Smooth muscle cell (in vitro differentiated cells): ENCODE measurements around the gene UNC13C. TPM values are rescaled to one million over a fixed set of nuclear protein-coding genes. Genes with fewer than 3 reads are reported as not detected.

ENCODE experiments used
- DNase-seq: peaks from one replicate; lab custom pipeline; 2025; ENCODE audit not compliant: unreplicated experiment; lab: John Stamatoyannopoulos, UW
- H2AFZ ChIP-seq: fragments of 200-600 bp; sonication (generic); 2 replicates; pipeline ENCODE4 v1.6.0; 2016; ENCODE audit warnings: antibody characterized with exemption, low read depth, mild to moderate bottlenecking
- H3F3A ChIP-seq: fragments of 200-600 bp; sonication (generic); 2 replicates; pipeline ENCODE4 v1.6.0; 2017; ENCODE audit warnings: antibody characterized with exemption, low read depth
- H3K27ac ChIP-seq: fragments of 200-600 bp; sonication (generic); 2 replicates; pipeline ENCODE4 v1.5.1; 2016; ENCODE audit warnings: low read depth, mild to moderate bottlenecking
- H3K27me3 ChIP-seq: fragments of 200-600 bp; sonication (generic); 2 replicates; pipeline ENCODE4 v1.6.1; 2016; ENCODE audit warnings: low read depth, mild to moderate bottlenecking
- H3K36me3 ChIP-seq: fragments of 200-600 bp; sonication (generic); 2 replicates; pipeline ENCODE4 v1.5.1; 2016; ENCODE audit warnings: low read depth
- H3K4me1 ChIP-seq: fragments of 200-600 bp; sonication (generic); 2 replicates; pipeline ENCODE4 v1.5.1; 2016; ENCODE audit warnings: low read depth
- H3K4me2 ChIP-seq: fragments of 200-600 bp; sonication (generic); 2 replicates; pipeline ENCODE4 v1.6.0; 2016; ENCODE audit warnings: mild to moderate bottlenecking
- H3K4me3 ChIP-seq: fragments of 200-600 bp; sonication (generic); 2 replicates; pipeline ENCODE4 v1.5.1; 2016; ENCODE audit warnings: mild to moderate bottlenecking
- H3K79me2 ChIP-seq: fragments of 200-600 bp; sonication (generic); 2 replicates; pipeline ENCODE4 v1.6.0; 2016; ENCODE audit warnings: low read depth, mild to moderate bottlenecking
- H3K9ac ChIP-seq: fragments of 200-600 bp; sonication (generic); 2 replicates; pipeline ENCODE4 v1.6.0; 2016; ENCODE audit warnings: low read depth
- H3K9me3 ChIP-seq: fragments of 200-600 bp; sonication (generic); replicated peaks from 2 replicates; pipeline ENCODE4 v1.5.1; 2016; ENCODE audit warnings: low read depth
- H4K20me1 ChIP-seq: fragments of 200-600 bp; sonication (generic); 2 replicates; pipeline ENCODE4 v1.6.0; 2016; ENCODE audit warnings: low read depth
- CTCF ChIP-seq: fragments of 200-600 bp; sonication (generic); IDR thresholded peaks from 2 replicates; pipeline ENCODE4 v1.5.1; 2017; ENCODE audit warnings: borderline replicate concordance, mild to moderate bottlenecking, antibody characterized with exemption; ENCODE audit not compliant: insufficient read depth, poor library complexity, severe bottlenecking
- WGBS: methylation state at CpG from one replicate; pipeline ENCODE4 v1.1.7; 2016; ENCODE audit warnings: low lambda C conversion rate; 5-methylcytosine and 5-hydroxymethylcytosine counted together
- polyA plus RNA-seq: library from polyadenylated mRNA; unstranded; fragments of >200 nt; fragmentation: Nextera tagmentation; extraction: Ambion mirVana; gene quantifications from 2 replicates; pipeline ENCODE4 v1.2.1, GENCODE V29; 2016
- total RNA-seq: library from RNA; depleted of rRNA; stranded (reverse); fragments of >200 nt; gene quantifications from 2 replicates; pipeline ENCODE4 v1.2.3, GENCODE V29; 2014

Gene UNC13C
- total and polyA plus RNA-seq, 2 experiments from 2014 or later: 0.85 to 4.0 TPM

GRCh38 chr15:54462511-54462913 is 484.3 kb downstream of the UNC13C start:
- H3K36me3 ChIP-seq: no peaks in the 10 kb centered on the region
- H3K9me3 ChIP-seq: peaks cover 7% of the 10 kb centered on the region
- no peak overlapping the region for H3K4me2 ChIP-seq
- 85% methylated on average over 17 of the region's 17 CpGs for WGBS
- no peaks in the 10 kb centered on the region for H4K20me1 ChIP-seq
- no peaks in the 10 kb centered on the region for H3K27me3 ChIP-seq
- no peaks in the 10 kb centered on the region for H3K4me1 ChIP-seq
- H3K27ac ChIP-seq: no peak overlapping the region
- H2AFZ ChIP-seq: no peak overlapping the region
- no peaks in the 10 kb centered on the region for H3K79me2 ChIP-seq
- DNase-seq: no peak
- no peak overlapping the region for H3K9ac ChIP-seq
- no peak overlapping the region for H3K4me3 ChIP-seq
- TF ChIP-seq CTCF: no peak
- H3F3A ChIP-seq: no peaks in the 10 kb centered on the region

- no peaks in the 10 kb centered on the region for H3F3A ChIP-seq
- H3K9ac ChIP-seq: no peak overlapping the region
- H2AFZ ChIP-seq: no peak overlapping the region
- TF ChIP-seq CTCF: no peak
- no peak for DNase-seq
- H4K20me1 ChIP-seq: no peaks in the 10 kb centered on the region
- no peaks in the 10 kb centered on the region for H3K79me2 ChIP-seq
- no peak overlapping the region for H3K27ac ChIP-seq
- H3K9me3 ChIP-seq: no peaks in the 10 kb centered on the region
- H3K36me3 ChIP-seq: no peaks in the 10 kb centered on the region
- no peak overlapping the region for H3K4me2 ChIP-seq
- no peaks in the 10 kb centered on the region for H3K4me1 ChIP-seq
- H3K4me3 ChIP-seq: no peak overlapping the region
- 78% methylated on average over 3 of the region's 3 CpGs for WGBS
- H3K27me3 ChIP-seq: no peaks in the 10 kb centered on the region
Measured at GRCh38 chr15:54481819-54482218, 503.6 kb downstream of the UNC13C start.

GRCh38 chr15:54482251-54482650 is 504.0 kb downstream of the UNC13C start:
- H4K20me1 ChIP-seq: no peaks in the 10 kb centered on the region
- no peaks in the 10 kb centered on the region for H3K4me1 ChIP-seq
- H2AFZ ChIP-seq: no peak overlapping the region
- no peaks in the 10 kb centered on the region for H3K79me2 ChIP-seq
- no peak overlapping the region for H3K27ac ChIP-seq
- 79% methylated on average over 5 of the region's 5 CpGs for WGBS
- no peaks in the 10 kb centered on the region for H3K9me3 ChIP-seq
- no peak for TF ChIP-seq CTCF
- H3K4me2 ChIP-seq: no peak overlapping the region
- H3K9ac ChIP-seq: no peak overlapping the region
- DNase-seq: no peak
- no peaks in the 10 kb centered on the region for H3F3A ChIP-seq
- no peaks in the 10 kb centered on the region for H3K27me3 ChIP-seq
- no peak overlapping the region for H3K4me3 ChIP-seq
- H3K36me3 ChIP-seq: no peaks in the 10 kb centered on the region

- TF ChIP-seq CTCF: no peak
- no peaks in the 10 kb centered on the region for H4K20me1 ChIP-seq
- H3K4me1 ChIP-seq: no peaks in the 10 kb centered on the region
- no peaks in the 10 kb centered on the region for H3F3A ChIP-seq
- no peaks in the 10 kb centered on the region for H3K79me2 ChIP-seq
- no peak for DNase-seq
- no peak overlapping the region for H3K4me2 ChIP-seq
- no peak overlapping the region for H3K27ac ChIP-seq
- no peaks in the 10 kb centered on the region for H3K9me3 ChIP-seq
- no peaks in the 10 kb centered on the region for H3K27me3 ChIP-seq
- H2AFZ ChIP-seq: no peak overlapping the region
- no peak overlapping the region for H3K4me3 ChIP-seq
- H3K36me3 ChIP-seq: no peaks in the 10 kb centered on the region
- no peak overlapping the region for H3K9ac ChIP-seq
- 72% methylated on average over 2 of the region's 2 CpGs for WGBS
Measured at GRCh38 chr15:54500330-54500729, 522.1 kb downstream of the UNC13C start.
